ENCODE results near the gene VDAC1. TPM values are rescaled to one million over a fixed set of nuclear protein-coding genes. Genes with fewer than 3 reads are reported as not detected.
"Not testable (repeated sequence)": the region's sequence is repeated elsewhere in the genome, so short reads cannot be mapped to it uniquely, and the experiment has no call there.

Gene VDAC1
- polyA plus RNA-seq, 1 experiment: 187 TPM

GRCh38 chr5:133957080-133957479, 47.7 kb downstream of the VDAC1 start:
- Histone ChIP-seq H3K27me3 (ENCODE audit: control insufficient read depth, insufficient read depth, low read length) (no peaks in the 10 kb centered on the region), H3K4me3 (ENCODE audit: low read depth, low read length) (no peak overlapping the region), H3K36me3 (ENCODE audit: control insufficient read depth, insufficient read depth, low read length) (no peaks in the 10 kb centered on the region; the same call in none of the 2 replicates)
- DNase-seq (ENCODE audit: low read depth): no peak
- ChIA-PET POLR2A (no interaction called here), CTCF (interaction anchor here (0.6 kb wide), 1 partner anchor 850 kb away, joined by 4 read pairs; no protein-coding TSS in a partner anchor)
- TF ChIP-seq, protein P1, sequence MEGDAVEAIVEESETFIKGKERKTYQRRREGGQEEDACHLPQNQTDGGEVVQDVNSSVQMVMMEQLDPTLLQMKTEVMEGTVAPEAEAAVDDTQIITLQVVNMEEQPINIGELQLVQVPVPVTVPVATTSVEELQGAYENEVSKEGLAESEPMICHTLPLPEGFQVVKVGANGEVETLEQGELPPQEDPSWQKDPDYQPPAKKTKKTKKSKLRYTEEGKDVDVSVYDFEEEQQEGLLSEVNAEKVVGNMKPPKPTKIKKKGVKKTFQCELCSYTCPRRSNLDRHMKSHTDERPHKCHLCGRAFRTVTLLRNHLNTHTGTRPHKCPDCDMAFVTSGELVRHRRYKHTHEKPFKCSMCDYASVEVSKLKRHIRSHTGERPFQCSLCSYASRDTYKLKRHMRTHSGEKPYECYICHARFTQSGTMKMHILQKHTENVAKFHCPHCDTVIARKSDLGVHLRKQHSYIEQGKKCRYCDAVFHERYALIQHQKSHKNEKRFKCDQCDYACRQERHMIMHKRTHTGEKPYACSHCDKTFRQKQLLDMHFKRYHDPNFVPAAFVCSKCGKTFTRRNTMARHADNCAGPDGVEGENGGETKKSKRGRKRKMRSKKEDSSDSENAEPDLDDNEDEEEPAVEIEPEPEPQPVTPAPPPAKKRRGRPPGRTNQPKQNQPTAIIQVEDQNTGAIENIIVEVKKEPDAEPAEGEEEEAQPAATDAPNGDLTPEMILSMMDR (IDR thresholded peaks at IDR 0.05; ENCODE audit: insufficient read depth, low read depth, low read length): no peak

GRCh38 chr5:133956196-133956595, 48.6 kb downstream of the VDAC1 start:
- CTCF ChIA-PET; H3K27me3 ChIP-seq (ENCODE audit: control insufficient read depth, insufficient read depth, low read length); DNase-seq (ENCODE audit: low read depth); H3K36me3 ChIP-seq (ENCODE audit: control insufficient read depth, insufficient read depth, low read length); POLR2A ChIA-PET; H3K4me3 ChIP-seq (ENCODE audit: low read depth, low read length): not testable (repeated sequence)

- TF ChIP-seq, protein P1 (IDR thresholded peaks at IDR 0.05; ENCODE audit: insufficient read depth, low read depth, low read length): no peak
- no peak for DNase-seq (ENCODE audit: low read depth)
- Histone ChIP-seq H3K4me3 (ENCODE audit: low read depth, low read length) (no peak overlapping the region), H3K27me3 (ENCODE audit: control insufficient read depth, insufficient read depth, low read length) (no peaks in the 10 kb centered on the region), H3K36me3 (ENCODE audit: control insufficient read depth, insufficient read depth, low read length) (no peaks in the 10 kb centered on the region; the same call in 1 of the 2 replicates)
- POLR2A ChIA-PET: no interaction called here
- CTCF ChIA-PET: interaction anchor here (1.6 to 1.8 kb wide), 3 partner anchors 9 to 15 kb away, joined by 4 to 5 read pairs (median 4); no protein-coding TSS in a partner anchor
Measured at GRCh38 chr5:133953568-133954145, 51.1 kb downstream of the VDAC1 start.

DNA sequence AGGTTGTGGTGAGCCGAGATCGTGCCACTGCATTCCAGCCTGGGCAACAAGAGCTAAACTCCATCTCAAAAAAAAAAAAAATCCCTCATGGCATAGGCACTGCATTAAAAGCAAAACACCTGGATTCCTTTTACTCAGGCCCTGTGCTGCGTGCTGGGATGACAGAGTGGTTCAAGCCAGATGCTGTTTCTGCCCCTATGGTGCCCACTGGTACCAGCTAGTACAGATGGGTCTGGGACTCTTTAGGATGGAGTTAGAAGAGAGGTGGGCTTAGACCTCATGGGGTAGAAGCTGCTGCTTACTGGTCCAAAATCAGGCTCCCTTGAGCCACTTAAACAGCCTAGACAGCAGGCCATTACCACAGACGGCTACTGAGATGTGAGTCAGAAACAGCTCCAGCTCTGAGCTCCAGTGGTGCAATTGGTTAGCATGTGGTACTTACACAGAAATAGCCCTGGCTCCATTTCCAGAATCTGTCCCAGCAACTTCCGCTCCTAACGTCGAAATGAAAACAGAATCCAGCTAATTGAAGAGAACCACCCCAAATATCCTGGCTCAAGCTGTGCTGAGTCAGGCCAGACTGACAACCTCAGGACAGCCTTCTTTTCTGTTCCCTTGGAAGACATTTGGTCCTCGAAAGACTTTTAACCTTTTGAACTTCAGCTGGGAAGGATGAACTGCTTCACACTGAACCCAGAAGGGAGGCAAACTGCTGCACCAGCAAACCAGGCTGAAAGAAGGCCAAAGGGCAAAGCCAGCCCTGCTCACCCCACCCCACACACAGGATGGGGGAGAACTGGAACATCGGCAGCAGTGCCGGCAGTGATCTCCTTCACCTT, 51.8 kb downstream of the VDAC1 start:
- peak; percentile 88 for DNase-seq (ENCODE audit: low read depth)
- Histone ChIP-seq H3K4me3 (ENCODE audit: low read depth, low read length) (no peak overlapping the region), H3K36me3 (ENCODE audit: control insufficient read depth, insufficient read depth, low read length) (no peaks in the 10 kb centered on the region; the same call in 1 of the 2 replicates), H3K27me3 (ENCODE audit: control insufficient read depth, insufficient read depth, low read length) (no peaks in the 10 kb centered on the region)
- POLR2A ChIA-PET: no interaction called here
- TF ChIP-seq, protein P1 (IDR thresholded peaks at IDR 0.05; ENCODE audit: insufficient read depth, low read depth, low read length): no peak
- CTCF ChIA-PET: interaction anchor here (1.6 to 1.8 kb wide), 3 partner anchors 8 to 14 kb away, joined by 4 to 5 read pairs (median 4); no protein-coding TSS in a partner anchor

GRCh38 chr5:133950821-133951612, 53.8 kb downstream of the VDAC1 start:
- ChIA-PET CTCF (interaction anchor here (1.3 to 1.4 kb wide), 2 partner anchors 12 to 840 kb away, joined by 3 read pairs; no protein-coding TSS in a partner anchor), POLR2A (no interaction called here)
- TF ChIP-seq, protein P1 (IDR thresholded peaks at IDR 0.05; ENCODE audit: insufficient read depth, low read depth, low read length): no peak
- Histone ChIP-seq H3K27me3 (ENCODE audit: control insufficient read depth, insufficient read depth, low read length) (0 out of 2 replicates have a peak, but pooled peaks cover 2% of the 10 kb centered on the region), H3K36me3 (ENCODE audit: control insufficient read depth, insufficient read depth, low read length) (no peaks in the 10 kb centered on the region; the same call in 1 of the 2 replicates), H3K4me3 (ENCODE audit: low read depth, low read length) (no peak overlapping the region)
- no peak for DNase-seq (ENCODE audit: low read depth)
